H1 (cell line): ENCODE measurements around the gene TROAP. TPM values are rescaled to one million over a fixed set of nuclear protein-coding genes. Genes with fewer than 3 reads are reported as not detected.
A peak's percentile ranks its signal among the peaks of the same experiment; 100 is the strongest.

ENCODE experiments used
- CTCF ChIA-PET: fragments of 300-600 bp; sonication (Branson Sonifier 250); formaldehyde crosslinking; loops from one replicate; lab custom pipeline; 2021; ENCODE audit not compliant: partially characterized antibody; lab: Charles Lee
- POLR2A ChIA-PET: fragments of 300-600 bp; sonication (Branson Sonifier 250); formaldehyde crosslinking; loops from one replicate; lab custom pipeline; 2021; ENCODE audit warnings: inconsistent platforms; ENCODE audit not compliant: partially characterized antibody; lab: Charles Lee
- DNase-seq, 2 experiments: peaks; one replicate each; pipeline versions ENCODE4 v3.0.0 to v3.0.0-alpha.2; 2010 to 2022; ENCODE audit warnings: low spot score in 2 of 2, low read depth in 1 of 2, mixed read lengths in 1 of 2
- FAIRE-seq: peaks from 2 replicates; lab custom pipeline; 2011; peaks lifted over from hg19 to GRCh38; lab: Jason Lieb, UNC
- H2AFZ ChIP-seq: 2 replicates; pipeline ENCODE4 v1.8.1; 2012; ENCODE audit warnings: low read length, inconsistent platforms
- H2AK5ac ChIP-seq: 2 replicates; pipeline ENCODE4 v1.6.1; 2013; ENCODE audit warnings: low read depth, low read length
- H2BK120ac ChIP-seq: replicated peaks from 2 replicates; pipeline ENCODE3; 2013; ENCODE audit warnings: low read depth, low read length, inconsistent platforms
- H2BK12ac ChIP-seq: 2 replicates; pipeline ENCODE4 v1.6.1; 2013; ENCODE audit warnings: low read depth, low read length
- H2BK15ac ChIP-seq: 2 replicates; pipeline ENCODE4 v1.6.1; 2013; ENCODE audit warnings: low read length
- H2BK20ac ChIP-seq: 2 replicates; pipeline ENCODE4 v1.6.1; 2013; ENCODE audit warnings: low read length
- H2BK5ac ChIP-seq: 2 replicates; pipeline ENCODE4 v1.6.1; 2013; ENCODE audit warnings: low read depth, low read length
- H3K14ac ChIP-seq: 2 replicates; pipeline ENCODE4 v1.6.1; 2013; ENCODE audit warnings: inconsistent platforms; ENCODE audit not compliant: insufficient read length
- H3K18ac ChIP-seq: 2 replicates; pipeline ENCODE4 v1.6.1; 2013; ENCODE audit warnings: low read length; ENCODE audit errors: extremely low read depth
- H3K23ac ChIP-seq: 2 replicates; pipeline ENCODE4 v1.6.1; 2013; ENCODE audit warnings: inconsistent platforms; ENCODE audit not compliant: insufficient read length
- H3K23me2 ChIP-seq: 2 replicates; pipeline ENCODE4 v1.6.1; 2013; ENCODE audit warnings: low read depth, low read length
- H3K27ac ChIP-seq: 2 replicates; pipeline ENCODE4 v1.6.1; 2011; ENCODE audit warnings: low read depth, low read length, inconsistent platforms
- H3K27me3 ChIP-seq, 4 experiments: replicated peaks in 1 of 4; 1 replicate in 1 of 4; 2 replicates in 3 of 4; pipeline versions ENCODE4 v1.6.1 to v1.8.1; 2011 to 2013; ENCODE audit warnings: low read length in 3 of 4, mild to moderate bottlenecking in 3 of 4, inconsistent platforms in 2 of 4, mixed read lengths in 2 of 4, moderate library complexity in 1 of 4; ENCODE audit not compliant: control insufficient read depth in 3 of 4, insufficient read depth in 3 of 4; ENCODE audit errors: extremely low read depth in 1 of 4
- H3K36me3 ChIP-seq, 4 experiments: 2 replicates each; pipeline versions ENCODE4 v1.6.1 to v1.8.1; 2011 to 2013; ENCODE audit warnings: mild to moderate bottlenecking in 4 of 4, low read length in 3 of 4, moderate library complexity in 2 of 4, control low read depth in 1 of 4, inconsistent platforms in 1 of 4; ENCODE audit not compliant: insufficient read depth in 4 of 4, control insufficient read depth in 2 of 4
- H3K4ac ChIP-seq: replicated peaks from 2 replicates; pipeline ENCODE3; 2013; ENCODE audit warnings: low read length, low read depth, mixed read lengths, inconsistent platforms; ENCODE audit not compliant: insufficient read length
- H3K4me1 ChIP-seq, 4 experiments: replicated peaks in 1 of 4; 1 replicate in 1 of 4; 2 replicates in 3 of 4; pipeline versions ENCODE4 v1.6.1 to v1.8.1; 2011 to 2013; ENCODE audit warnings: low read length in 3 of 4, inconsistent platforms in 2 of 4, mixed read lengths in 1 of 4; ENCODE audit not compliant: insufficient read depth in 4 of 4, control insufficient read depth in 3 of 4
- H3K4me2 ChIP-seq, 2 experiments: 2 replicates each; pipeline versions ENCODE4 v1.6.1 to v1.8.1; 2011 to 2013; ENCODE audit warnings: low read depth in 2 of 2, low read length in 2 of 2, control low read depth in 1 of 2, inconsistent platforms in 1 of 2, mild to moderate bottlenecking in 1 of 2; ENCODE audit not compliant: insufficient read depth in 1 of 2
- H3K4me3 ChIP-seq, 4 experiments: fragments of 200-600, 300-600 bp in 1 of 4; sonication (generic), shearing (Covaris generic), sonication (Bioruptor Twin) in 1 of 4; 2 replicates each; pipeline versions ENCODE4 v1.5.1 to v1.8.1; 2011 to 2016; ENCODE audit warnings: low read length in 4 of 4, low read depth in 3 of 4, control low read depth in 2 of 4, inconsistent platforms in 2 of 4, mild to moderate bottlenecking in 2 of 4, mixed read lengths in 1 of 4, moderate library complexity in 1 of 4; ENCODE audit not compliant: insufficient read depth in 2 of 4; ENCODE audit errors: extremely low read depth in 1 of 4
- H3K56ac ChIP-seq: replicated peaks from 2 replicates; pipeline ENCODE3; 2013; ENCODE audit warnings: low read depth, mild to moderate bottlenecking, mixed read lengths, low read length, inconsistent platforms; ENCODE audit not compliant: insufficient read length
- H3K79me1 ChIP-seq: 2 replicates; pipeline ENCODE4 v1.6.1; 2013; ENCODE audit warnings: low read depth, low read length, control low read depth
- H3K79me2 ChIP-seq, 2 experiments: 2 replicates each; pipeline versions ENCODE4 v1.6.1 to v1.8.1; 2012 to 2013; ENCODE audit warnings: low read length in 2 of 2, mild to moderate bottlenecking in 2 of 2, inconsistent platforms in 1 of 2; ENCODE audit not compliant: insufficient read depth in 2 of 2, control insufficient read depth in 1 of 2
- H3K9ac ChIP-seq, 4 experiments: replicated peaks in 1 of 4; 1 replicate in 1 of 4; 2 replicates in 3 of 4; pipeline versions ENCODE4 v1.6.1 to v1.8.1; 2011 to 2013; ENCODE audit warnings: low read depth in 3 of 4, low read length in 3 of 4, control low read depth in 2 of 4, mild to moderate bottlenecking in 2 of 4, moderate library complexity in 2 of 4, inconsistent platforms in 1 of 4; ENCODE audit errors: extremely low read depth in 1 of 4
- H3K9me3 ChIP-seq, 2 experiments: 2 replicates each; pipeline versions ENCODE4 v1.6.1 to v1.8.1; 2012 to 2013; ENCODE audit warnings: mild to moderate bottlenecking in 2 of 2, moderate library complexity in 2 of 2, control low read depth in 1 of 2, inconsistent platforms in 1 of 2, low read depth in 1 of 2, low read length in 1 of 2, mixed read lengths in 1 of 2; ENCODE audit not compliant: insufficient read depth in 2 of 2
- H4K20me1 ChIP-seq, 2 experiments: replicated peaks in 1 of 2; 2 replicates each; pipeline versions ENCODE3 to v1.8.1; 2011 to 2013; ENCODE audit warnings: inconsistent platforms in 2 of 2, low read length in 2 of 2, mild to moderate bottlenecking in 1 of 2; ENCODE audit not compliant: insufficient read depth in 2 of 2, control insufficient read depth in 1 of 2
- H4K5ac ChIP-seq: 2 replicates; pipeline ENCODE4 v1.6.1; 2013; ENCODE audit warnings: low read length, low read depth, mixed read lengths, inconsistent platforms; ENCODE audit not compliant: insufficient read length
- H4K8ac ChIP-seq: 2 replicates; pipeline ENCODE4 v1.8.0; 2013; ENCODE audit warnings: mild to moderate bottlenecking, moderate library complexity, low read length, inconsistent platforms; ENCODE audit not compliant: insufficient read depth; ENCODE audit errors: extremely low read depth
- H4K91ac ChIP-seq: replicated peaks from 2 replicates; pipeline ENCODE3; 2013; ENCODE audit warnings: low read length, mixed read lengths, inconsistent platforms; ENCODE audit not compliant: insufficient read length
- CBX5 ChIP-seq: fragments of 300-800, 300-1000 bp; sonication (generic); IDR thresholded peaks from 2 replicates; pipeline ENCODE4 v1.7.1; 2016; ENCODE audit warnings: antibody characterized with exemption, low read length, low read depth
- CBX8 ChIP-seq: fragments of 300-800, 300-1000 bp; sonication (generic); IDR thresholded peaks from 2 replicates; pipeline ENCODE4 v1.7.1; 2016; ENCODE audit warnings: low read depth, low read length, borderline replicate concordance
- CEBPB ChIP-seq: IDR thresholded peaks from 2 replicates; pipeline ENCODE4 v1.6.1; 2012; ENCODE audit warnings: low read depth, low read length
- CTBP2 ChIP-seq: IDR thresholded peaks from 2 replicates; pipeline ENCODE4 v1.7.0; 2011; ENCODE audit warnings: borderline replicate concordance, mild to moderate bottlenecking, moderate library complexity, mixed read lengths, low read length; ENCODE audit not compliant: insufficient read depth, insufficient read length
- EGR1 ChIP-seq: IDR thresholded peaks from 2 replicates; pipeline ENCODE4 v1.6.1; 2011; ENCODE audit warnings: low read depth, low read length, borderline replicate concordance
- HDAC6 ChIP-seq: IDR thresholded peaks from one replicate; pipeline ENCODE4 v1.7.1; 2012; ENCODE audit warnings: low read depth, mild to moderate bottlenecking, inconsistent platforms, low read length, moderate library complexity
- JUND ChIP-seq: IDR thresholded peaks from 2 replicates; pipeline ENCODE4 v1.6.1; 2011; ENCODE audit warnings: mild to moderate bottlenecking, improper control_type of control experiment, low read length
- POU5F1 ChIP-seq: IDR thresholded peaks from 2 replicates; pipeline ENCODE4 v1.6.1; 2011; ENCODE audit warnings: low read depth, mild to moderate bottlenecking, low read length, moderate library complexity
- RBBP5 ChIP-seq: IDR thresholded peaks from 2 replicates; pipeline ENCODE4 v1.7.1; 2012; ENCODE audit warnings: low read depth, mild to moderate bottlenecking, inconsistent platforms, low read length, moderate library complexity, borderline replicate concordance
- SIN3A ChIP-seq, 2 experiments: IDR thresholded peaks in 1 of 2; conservative IDR thresholded peaks in 1 of 2; 2 replicates each; pipeline ENCODE4 v1.6.1; 2011 to 2012; ENCODE audit warnings: low read length in 2 of 2, improper control_type of control experiment in 1 of 2, low read depth in 1 of 2, mild to moderate bottlenecking in 1 of 2
- SIRT6 ChIP-seq: IDR thresholded peaks from one replicate; pipeline ENCODE4 v1.7.1; 2012; ENCODE audit warnings: low read length, inconsistent platforms
- ZNF274 ChIP-seq: IDR thresholded peaks from 2 replicates; pipeline ENCODE4 v1.7.0; 2012; ENCODE audit warnings: low read length, borderline replicate concordance; ENCODE audit errors: extremely low read depth
- whole genome bisulfite sequencing, 2 experiments: shearing (Covaris generic) in 1 of 2; methylation state at CpG; one replicate each; pipeline versions ENCODE4 v1.1.6 to v1.1.7; 2013 to 2015; ENCODE audit warnings: low lambda C conversion rate in 2 of 2, mixed read lengths in 2 of 2, inconsistent platforms in 1 of 2, low coverage in 1 of 2, missing lambda C conversion rate in 1 of 2; ENCODE audit not compliant: insufficient replicate concordance in 2 of 2, insufficient coverage in 1 of 2, insufficient read length in 1 of 2; ENCODE audit errors: extremely low coverage in 1 of 2, missing lambda C conversion rate in 1 of 2; 5-methylcytosine and 5-hydroxymethylcytosine counted together
- polyA plus RNA-seq, 7 experiments: library from polyadenylated mRNA; depleted of rRNA in 3 of 7; stranded (reverse) in 5 of 7; unstranded in 2 of 7; fragments of >200 nt in 5 of 7; fragments of 200-250 nt in 2 of 7; gene quantifications; 1 replicate in 5 of 7; 2 replicates in 1 of 7; 4 replicates in 1 of 7; pipeline versions ENCODE4 v1.2.1 to v1.2.3, GENCODE V29; 2011 to 2013; ENCODE audit warnings: missing spikeins in 2 of 7, mixed read lengths in 2 of 7
- total RNA-seq: library from RNA; stranded (reverse); fragmentation: NEBNext Ultra II Directional; extraction: Animal tissue kit (Norgen Biotek cat#: 25700); gene quantifications from 2 replicates; pipeline ENCODE4 v1.2.1, GENCODE V29; 2021

The TROAP gene
- total and polyA plus RNA-seq, 2 of the 8 experiments (the other 6 are each of a cell fraction or from before 2014, with no cell fraction given), result 36.7 to 52.0 TPM

DNA sequence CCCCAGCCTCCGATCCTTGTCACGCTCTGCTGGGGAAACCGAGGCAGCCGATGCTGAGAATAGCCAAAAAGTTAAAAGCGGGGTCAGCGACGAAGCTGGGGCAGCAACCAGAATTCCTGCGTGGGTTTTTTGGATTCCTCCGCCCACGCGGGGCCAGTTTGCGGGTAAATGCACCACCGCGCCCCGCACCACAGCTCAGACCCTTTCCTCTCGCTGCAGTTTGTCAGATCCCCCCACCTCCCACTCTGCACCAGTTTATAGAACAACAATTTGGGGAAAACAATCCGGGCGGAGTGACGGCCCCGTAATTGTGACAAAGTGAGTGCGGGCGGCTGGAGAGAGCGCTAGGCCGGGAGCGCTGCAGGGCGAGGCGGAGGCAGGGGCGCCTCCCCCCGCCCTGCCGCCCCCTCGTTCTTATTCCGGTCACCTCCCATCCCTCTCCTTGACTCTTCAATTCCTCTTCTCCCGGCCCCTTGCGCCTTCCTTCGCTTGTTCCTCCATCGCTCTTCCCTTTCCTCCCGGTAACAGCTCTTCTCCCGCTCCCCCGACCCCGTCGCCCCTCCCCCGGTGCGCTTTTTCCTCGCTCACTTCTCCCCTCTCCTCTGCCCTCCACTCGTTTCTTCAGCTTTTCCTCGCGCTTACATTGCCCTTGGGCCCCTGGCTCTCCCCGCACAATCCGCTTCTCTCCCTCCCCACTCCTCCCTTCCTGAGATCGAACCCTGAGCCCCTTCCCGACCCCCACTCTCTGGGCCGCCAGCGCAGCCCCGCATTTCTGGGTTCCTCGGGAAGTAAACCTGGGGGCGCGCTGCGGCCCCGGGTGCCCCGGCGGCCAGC lies 23.0 kb downstream of the TROAP start:
- CTCF ChIA-PET, result interaction anchor here (0.7 to 26.7 kb wide), 19 partner anchors 9 to 358 kb away, joined by 3 to 538 read pairs (median 11); partner anchors contain the start of genes C1QL4, PRPH, SPATS2 and TROAP
- H3K79me2 ChIP-seq, result no peaks in the 10 kb centered on the region
- peak overlapping the region; percentile 76 for H4K8ac ChIP-seq
- H3K23ac ChIP-seq, result no peak overlapping the region
- peak overlapping the region; percentile 45 to 80 for H3K4me2 ChIP-seq
- H3K9me3 ChIP-seq, result no peaks in the 10 kb centered on the region
- no peak overlapping the region for H2AFZ ChIP-seq
- H3K4me1 ChIP-seq, result peaks cover 4 to 30% (median 21%) of the 10 kb centered on the region in 4 experiments
- H2BK20ac ChIP-seq, result no peak overlapping the region
- FAIRE-seq, result no peak
- H3K56ac ChIP-seq, result no peak overlapping the region
- no peak overlapping the region for H3K4ac ChIP-seq
- peak overlapping the region; percentile 25 to 69 (median 40); a peak in 7 of 8 replicates for H3K4me3 ChIP-seq
- no peak overlapping the region for H3K14ac ChIP-seq
- H3K9ac ChIP-seq, result no peak overlapping the region
- no peak overlapping the region for H2BK15ac ChIP-seq
- H2AK5ac ChIP-seq, result no peak overlapping the region
- peaks cover 9% of the 10 kb centered on the region for H3K23me2 ChIP-seq
- no peak overlapping the region for H3K27ac ChIP-seq
- no peak overlapping the region for H2BK12ac ChIP-seq
- peaks cover 13 to 18% of the 10 kb centered on the region in 2 experiments for H4K20me1 ChIP-seq
- WGBS, 2 experiments, result 3% methylated on average over 32 of the region's 61 CpGs; no CpG with 5 or more reads in 1 of the 2 experiments
- H3K27me3 ChIP-seq, result peaks cover 60 to 87% (median 83%) of the 10 kb centered on the region in 4 experiments
- no peak overlapping the region for H3K18ac ChIP-seq
- DNase-seq, result peak in 1 of 2 experiments; percentile 74
- no peak overlapping the region for H4K5ac ChIP-seq
- H2BK120ac ChIP-seq, result no peak overlapping the region
- no peak overlapping the region for H2BK5ac ChIP-seq
- POLR2A ChIA-PET, result interaction anchor here (1.0 to 3.1 kb wide), 10 partner anchors 9 to 191 kb away, joined by 3 to 32 read pairs (median 6); partner anchors contain the start of genes C1QL4, PRPH, SPATS2 and TROAP
- H3K79me1 ChIP-seq, result no peaks in the 10 kb centered on the region
- no peak overlapping the region for H4K91ac ChIP-seq
- H3K36me3 ChIP-seq, result no peaks in the 10 kb centered on the region; a peak in 1 of 8 replicates
- peak; percentile 81 for TF ChIP-seq CTBP2
- peak; percentile 29; the same call in 1 of the 2 replicates for TF ChIP-seq EGR1
- TF ChIP-seq RBBP5, result peak; percentile 68; the same call in 1 of the 2 replicates
- no peak for TF ChIP-seq HDAC6
- TF ChIP-seq ZNF274, result no peak
- no peak for TF ChIP-seq SIN3A (conservative IDR thresholded peaks at IDR 0.05 in 1 of 2, IDR thresholded peaks at IDR 0.05 in 1 of 2; ENCODE audit: low read depth in 1 of 2, low read length in 2 of 2)
- no peak for TF ChIP-seq CBX8
- TF ChIP-seq SIRT6, result no peak
- TF ChIP-seq JUND, result no peak
- TF ChIP-seq POU5F1, result no peak
- no peak for TF ChIP-seq CEBPB
- no peak for TF ChIP-seq CBX5
